ENCODE data around the gene BMP7.

BMP7 gene

GRCh38 chr20:57266291-57267157 is at the start of gene BMP7:
Gene BMP7 (minus strand): TSS chr20:57266641. CDS start chr20:57266122, 519 bp downstream.
- DNase-seq, result no peak

GRCh38 chr20:57315976-57316480 is 49.6 kb upstream of the BMP7 start:
- DNase-seq, result no peak

GRCh38 chr20:57315083-57315975 is 48.9 kb upstream of the BMP7 start:
- no peak for DNase-seq

- DNase-seq, result no peak
Observed at GRCh38 chr20:57313951-57314350, 47.5 kb upstream of the BMP7 start.

GRCh38 chr20:57313230-57313629 is 46.8 kb upstream of the BMP7 start:
- DNase-seq, result no peak

- no peak for DNase-seq
Observed at GRCh38 chr20:57312138-57312537, 45.7 kb upstream of the BMP7 start.

- no peak for DNase-seq
Observed at GRCh38 chr20:57310821-57311514, 44.5 kb upstream of the BMP7 start.

GRCh38 chr20:57309544-57310115 is 43.2 kb upstream of the BMP7 start:
- no peak for DNase-seq

- DNase-seq, result no peak
Observed at GRCh38 chr20:57308451-57309271, 42.2 kb upstream of the BMP7 start.

- DNase-seq, result no peak
Observed at GRCh38 chr20:57306747-57307146, 40.3 kb upstream of the BMP7 start.

GRCh38 chr20:57301026-57301425 is 34.6 kb upstream of the BMP7 start:
- DNase-seq, result no peak

- DNase-seq, result no peak
Observed at GRCh38 chr20:57298457-57298856, 32.0 kb upstream of the BMP7 start.

GRCh38 chr20:57294550-57294949 is 28.1 kb upstream of the BMP7 start:
- DNase-seq, result no peak

GRCh38 chr20:57293995-57294394 is 27.6 kb upstream of the BMP7 start:
- no peak for DNase-seq

GRCh38 chr20:57292611-57293010 is 26.2 kb upstream of the BMP7 start:
- no peak for DNase-seq

- DNase-seq, result no peak
Observed at GRCh38 chr20:57291694-57292093, 25.3 kb upstream of the BMP7 start.

GRCh38 chr20:57291003-57291402 is 24.6 kb upstream of the BMP7 start:
- no peak for DNase-seq

GRCh38 chr20:57290178-57290484 is 23.7 kb upstream of the BMP7 start:
- no peak for DNase-seq

GRCh38 chr20:57289391-57290177 is 23.1 kb upstream of the BMP7 start:
- no peak for DNase-seq

GRCh38 chr20:57288651-57289277 is 22.3 kb upstream of the BMP7 start:
- DNase-seq, result no peak

GRCh38 chr20:57287901-57288300 is 21.5 kb upstream of the BMP7 start:
- DNase-seq, result no peak
